Stimulated activated CD8-positive, alpha-beta memory T cell treated with anti-CD3 and anti-CD28 coated beads, Interleukin-4, amount 100 ng/mL, for 4 hours (primary cell): ENCODE data around the gene POTEE.
"Not testable (repeated sequence)": the region's sequence is repeated elsewhere in the genome, so short reads cannot be mapped to it uniquely, and the experiment has no call there.

Source experiments
- DNase-seq, 2 donors: peaks; one replicate each; pipeline ENCODE4 v3.0.0-alpha.2; 2020; ENCODE audit warnings: low read depth in 2 of 2, low spot score in 1 of 2

Gene POTEE

DNA sequence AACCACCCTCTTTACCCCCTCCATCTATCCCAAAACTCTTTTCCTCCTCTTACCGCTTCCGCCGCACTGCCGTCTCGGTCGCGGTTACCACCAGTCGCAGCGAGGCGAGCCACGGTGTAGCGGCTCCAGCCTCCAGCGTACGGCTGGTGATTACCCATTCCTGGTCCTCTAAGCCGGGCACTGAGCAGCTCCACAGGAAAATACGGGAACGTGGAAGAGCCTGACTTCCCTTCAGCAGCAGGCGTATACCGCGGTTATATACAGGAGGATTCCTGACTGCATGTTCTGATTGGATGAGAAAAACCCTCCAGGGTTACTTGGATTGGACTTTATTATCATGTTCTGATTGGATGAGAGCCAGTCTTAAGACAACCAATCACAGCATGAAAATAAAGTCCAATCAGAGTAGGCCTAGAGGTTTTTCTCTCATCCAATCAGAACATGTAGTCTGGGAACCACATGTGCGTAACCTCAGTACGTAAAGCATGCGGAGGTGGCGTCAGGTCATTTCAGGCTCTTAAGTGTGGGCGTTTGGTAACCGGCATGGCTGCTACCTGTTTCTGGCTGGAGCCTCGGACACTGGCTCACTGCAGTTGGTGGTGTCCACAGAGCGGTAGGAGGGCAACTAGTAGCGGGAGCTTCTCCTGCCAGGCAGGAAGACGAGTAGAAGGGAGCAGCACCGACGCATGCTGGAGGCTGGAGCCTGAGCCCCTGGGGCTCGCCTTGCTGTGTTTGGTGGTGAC lies at the start of gene POTEE:
Gene POTEE (plus strand): TSS at position 507 of the 743 bp plus-strand sequence. CDS start 8,867 bp downstream, outside the sequence.
- not testable (repeated sequence) for DNase-seq

DNA sequence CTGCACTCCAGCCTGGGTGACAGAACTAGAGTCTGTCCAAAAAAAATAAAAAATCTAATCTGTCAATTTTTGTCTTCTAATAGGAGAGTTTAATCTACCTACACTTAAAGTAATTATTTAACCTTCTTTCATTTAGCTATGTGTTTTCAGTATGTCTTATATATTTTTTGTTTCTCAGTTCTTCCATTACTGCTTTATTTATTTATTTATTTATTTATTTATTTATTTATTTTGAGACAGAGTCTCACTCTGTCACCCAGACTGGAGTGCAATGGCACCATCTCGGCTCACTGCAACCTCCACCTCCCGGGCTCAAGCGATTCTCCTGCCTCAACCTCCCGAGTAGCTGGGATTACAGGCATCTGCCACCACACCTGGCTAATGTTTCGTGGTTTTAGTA lies 43.8 kb upstream of the POTEE start:
- not testable (repeated sequence) for DNase-seq

DNA sequence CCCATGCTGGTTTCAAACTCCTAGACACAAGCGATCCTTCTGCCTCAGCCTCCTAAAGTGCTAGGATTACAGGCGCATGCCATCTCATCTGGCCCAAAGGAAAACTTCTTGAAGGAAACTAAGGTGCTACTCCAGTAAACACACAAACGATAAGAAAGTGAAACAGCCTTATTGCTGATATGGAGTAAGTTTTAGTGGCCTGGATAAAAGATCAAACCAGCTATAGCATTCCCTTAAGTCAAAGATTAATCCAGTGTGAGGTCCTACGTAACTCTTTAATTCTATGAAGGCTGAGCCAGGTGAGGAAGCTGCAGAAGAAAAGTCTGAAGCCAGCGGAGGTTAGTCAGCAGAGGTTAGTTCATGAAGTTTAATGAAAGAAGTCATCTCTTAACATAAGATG lies 40.8 kb upstream of the POTEE start:
- no peak for DNase-seq

DNA sequence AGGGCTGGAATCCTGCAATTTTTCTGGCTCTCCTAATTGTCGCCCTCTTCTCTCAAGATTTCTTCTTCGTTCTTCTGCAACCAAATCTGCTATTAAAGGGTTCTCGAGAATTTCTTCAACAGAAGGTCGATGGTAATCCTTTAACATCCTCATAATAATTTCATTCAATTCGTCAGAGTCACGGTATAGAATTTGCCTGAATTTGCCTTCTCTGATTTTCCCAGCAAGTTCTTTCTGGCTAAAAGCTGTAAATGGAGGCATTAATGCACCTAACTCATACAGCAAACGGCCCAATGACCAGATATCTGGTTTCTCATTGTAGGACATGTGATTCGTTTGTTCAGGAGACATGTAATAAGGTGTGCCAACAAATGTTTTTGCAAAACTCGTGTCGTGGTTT lies 31.3 kb upstream of the POTEE start:
- DNase-seq, result not testable (repeated sequence)

DNA sequence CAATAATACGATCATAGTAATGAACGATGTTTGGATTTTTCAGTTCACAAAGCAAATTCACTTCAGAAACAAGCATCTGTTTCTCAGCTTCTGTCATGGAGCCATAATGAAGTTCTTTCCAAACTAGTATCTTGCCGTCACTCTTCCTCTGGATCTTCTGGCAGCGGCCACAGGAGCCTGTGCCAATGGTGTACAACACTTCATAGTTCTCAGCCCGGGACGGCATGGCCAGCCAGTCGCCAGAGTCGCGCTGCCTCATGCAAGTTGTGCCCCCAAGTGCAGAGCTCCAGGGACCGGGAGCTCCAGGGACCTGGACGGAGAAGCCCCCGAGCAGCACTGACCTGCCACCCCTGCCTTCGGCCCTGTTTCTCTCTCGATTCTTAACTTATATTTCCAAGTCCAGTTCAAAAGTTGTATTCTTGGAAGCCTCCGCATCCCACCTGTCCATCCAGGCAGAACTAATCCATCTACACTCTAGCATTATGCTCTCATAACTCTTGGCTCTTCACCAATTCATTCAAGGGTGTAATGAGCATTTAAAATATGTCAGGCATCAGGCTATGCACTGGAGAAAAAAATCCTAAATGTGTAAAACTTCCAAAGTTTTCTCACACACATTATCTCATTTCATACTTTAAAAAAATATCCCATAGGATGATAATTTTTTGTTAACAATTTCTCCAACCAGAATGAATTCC lies 30.5 kb upstream of the POTEE start:
- DNase-seq, result not testable (repeated sequence)

DNA sequence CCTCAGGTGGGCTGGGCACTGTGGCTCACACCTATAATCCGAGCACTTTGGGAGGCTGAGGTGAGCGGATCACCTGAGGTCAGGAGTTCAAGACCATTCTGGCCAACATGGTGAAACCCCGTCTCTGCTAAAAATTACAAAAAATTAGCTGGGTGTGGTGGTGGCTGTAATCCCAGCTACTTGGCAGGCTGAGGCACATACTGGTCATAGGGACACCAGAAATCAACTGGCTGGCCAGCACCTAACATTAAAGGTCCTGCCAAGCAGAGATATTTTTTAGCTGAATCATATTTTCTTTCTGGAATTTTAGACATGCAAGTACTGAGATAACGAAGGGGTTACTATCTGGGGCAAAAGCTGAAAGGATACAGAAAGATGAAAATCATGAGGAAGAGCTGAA lies 27.9 kb upstream of the POTEE start:
- not testable (repeated sequence) for DNase-seq

DNA sequence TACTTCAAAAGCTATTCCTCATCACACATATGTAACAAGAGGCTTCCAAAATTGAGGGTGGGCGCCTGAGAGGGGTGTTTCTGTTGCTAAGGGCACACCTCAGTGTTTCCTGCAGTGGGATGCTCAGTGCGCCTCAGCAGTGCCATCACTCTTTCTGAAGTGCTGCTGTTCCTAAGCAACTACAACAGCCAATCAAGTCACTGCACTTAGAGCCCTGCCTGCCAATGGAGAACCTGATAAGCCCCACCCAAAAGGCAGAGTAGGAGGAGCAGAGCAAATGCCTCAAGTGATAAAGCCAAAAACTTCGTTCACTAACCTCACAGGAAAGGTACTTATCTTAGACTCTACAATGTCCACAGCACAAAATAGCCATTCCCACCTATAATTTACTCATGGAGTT lies 15.9 kb upstream of the POTEE start:
- DNase-seq, result not testable (repeated sequence)

DNA sequence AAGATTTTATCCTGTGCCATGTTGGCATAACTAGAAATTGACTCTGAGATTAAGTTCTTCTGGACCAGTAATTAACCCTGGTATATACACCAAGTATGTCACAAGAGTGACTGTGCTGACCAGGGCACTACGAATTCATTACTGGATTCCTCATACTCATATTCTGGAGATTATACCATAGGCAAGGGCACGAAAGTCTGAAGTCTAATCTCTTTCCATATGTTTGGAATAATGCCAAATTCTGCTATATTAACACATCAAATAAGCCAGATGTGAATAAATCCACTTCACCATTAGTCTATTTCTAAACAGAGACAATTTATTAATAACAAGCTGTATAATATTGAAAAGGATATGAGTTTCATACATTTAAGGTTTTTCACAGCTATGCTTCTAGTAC lies 13.2 kb upstream of the POTEE start:
- not testable (repeated sequence) for DNase-seq

DNA sequence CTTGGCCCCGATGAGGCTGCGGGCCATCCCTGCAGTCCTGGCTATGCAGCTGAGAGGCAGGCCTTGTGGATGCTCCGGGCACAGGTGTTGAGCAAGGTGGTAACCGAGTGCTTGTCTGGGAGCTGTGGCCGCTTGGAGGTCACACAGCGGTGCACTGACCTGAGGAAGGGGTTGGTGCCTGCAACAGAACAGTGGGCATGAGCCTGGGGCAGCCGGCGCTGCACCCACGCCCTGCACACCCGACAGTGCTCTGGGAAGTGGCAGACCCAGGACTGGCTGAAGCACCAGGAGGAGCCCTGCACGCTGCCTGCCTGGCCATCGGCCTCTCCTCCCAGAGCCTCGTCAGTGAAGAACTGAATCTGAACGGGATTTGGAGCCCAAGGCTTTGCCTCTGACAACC lies 8.2 kb upstream of the POTEE start:
- no peak for DNase-seq

DNA sequence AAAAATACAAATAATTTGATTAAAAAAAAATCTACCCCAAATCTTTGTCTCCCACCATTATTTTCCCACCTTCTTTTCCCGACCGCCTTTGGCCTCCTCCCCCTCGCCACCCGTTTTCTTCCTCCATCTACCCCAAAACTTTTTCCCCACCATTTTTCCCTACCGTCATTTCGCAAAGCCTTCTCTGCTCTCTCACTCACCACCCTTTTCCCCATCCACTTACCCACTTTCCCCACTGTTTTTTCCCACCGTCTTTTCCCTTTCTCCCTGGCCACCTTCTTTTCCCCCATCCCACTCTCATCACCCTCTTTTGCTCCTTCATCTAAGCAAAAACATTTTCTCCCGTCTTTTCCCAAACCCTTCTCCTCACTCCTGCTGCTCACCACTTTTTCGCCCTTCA lies 1.5 kb upstream of the POTEE start:
- DNase-seq, result not testable (repeated sequence)

DNA sequence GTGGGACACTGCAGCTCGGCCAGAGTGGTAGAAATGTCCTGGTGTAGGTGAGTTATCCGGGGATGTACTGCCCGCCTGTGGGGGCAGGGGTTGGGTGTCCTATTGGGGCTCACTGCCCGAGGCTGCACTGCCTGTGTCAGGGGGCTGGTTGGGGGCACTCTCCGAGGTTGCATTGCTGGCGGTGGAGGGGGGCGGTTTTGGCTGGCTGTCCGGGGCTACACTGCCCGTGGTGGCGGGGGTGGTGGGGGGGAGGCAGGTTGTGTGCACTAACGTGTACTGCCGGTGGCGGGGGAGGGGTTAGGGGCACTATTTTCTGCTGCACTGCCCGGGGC lies 403 bp downstream of the POTEE start:
- DNase-seq, result not testable (repeated sequence)

DNA sequence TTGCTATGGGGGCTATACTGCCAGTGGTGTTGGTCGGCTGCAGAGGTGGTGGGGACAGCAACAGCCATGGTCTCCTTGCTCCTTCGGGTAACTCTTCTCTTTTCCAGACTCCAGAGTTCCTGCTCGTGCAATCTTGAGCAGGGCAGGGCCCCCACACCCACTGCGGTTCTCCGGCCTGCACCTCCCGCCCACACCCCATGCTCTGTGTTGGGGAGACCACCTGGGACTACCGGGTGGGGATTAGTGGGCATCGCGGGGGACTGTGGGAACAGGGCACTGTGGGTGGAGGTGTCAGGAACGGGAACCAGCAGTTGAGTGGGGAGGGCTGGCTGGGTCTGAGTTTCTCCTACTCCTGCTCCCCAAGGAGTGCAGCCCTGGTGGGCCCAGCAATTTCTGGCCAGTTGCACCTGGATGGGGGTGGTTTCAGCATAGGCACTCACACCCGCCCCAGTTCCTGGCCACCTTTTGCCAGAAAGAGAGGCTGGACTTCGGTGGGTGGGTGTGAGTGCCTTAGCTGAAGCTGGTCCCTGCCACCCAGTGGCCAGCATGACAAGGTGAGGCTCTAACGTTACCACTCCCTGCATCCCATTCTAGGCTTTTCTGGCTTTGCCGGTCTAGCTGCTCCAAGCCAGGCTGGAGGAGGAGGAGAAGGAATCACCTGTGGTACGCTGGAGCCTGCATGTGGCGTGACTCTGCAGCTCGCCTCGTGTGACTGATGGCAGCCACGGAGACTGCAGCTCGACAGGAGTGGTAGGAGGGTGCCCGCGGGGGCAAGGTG lies 1.3 kb downstream of the POTEE start:
- DNase-seq, result not testable (repeated sequence)

DNA sequence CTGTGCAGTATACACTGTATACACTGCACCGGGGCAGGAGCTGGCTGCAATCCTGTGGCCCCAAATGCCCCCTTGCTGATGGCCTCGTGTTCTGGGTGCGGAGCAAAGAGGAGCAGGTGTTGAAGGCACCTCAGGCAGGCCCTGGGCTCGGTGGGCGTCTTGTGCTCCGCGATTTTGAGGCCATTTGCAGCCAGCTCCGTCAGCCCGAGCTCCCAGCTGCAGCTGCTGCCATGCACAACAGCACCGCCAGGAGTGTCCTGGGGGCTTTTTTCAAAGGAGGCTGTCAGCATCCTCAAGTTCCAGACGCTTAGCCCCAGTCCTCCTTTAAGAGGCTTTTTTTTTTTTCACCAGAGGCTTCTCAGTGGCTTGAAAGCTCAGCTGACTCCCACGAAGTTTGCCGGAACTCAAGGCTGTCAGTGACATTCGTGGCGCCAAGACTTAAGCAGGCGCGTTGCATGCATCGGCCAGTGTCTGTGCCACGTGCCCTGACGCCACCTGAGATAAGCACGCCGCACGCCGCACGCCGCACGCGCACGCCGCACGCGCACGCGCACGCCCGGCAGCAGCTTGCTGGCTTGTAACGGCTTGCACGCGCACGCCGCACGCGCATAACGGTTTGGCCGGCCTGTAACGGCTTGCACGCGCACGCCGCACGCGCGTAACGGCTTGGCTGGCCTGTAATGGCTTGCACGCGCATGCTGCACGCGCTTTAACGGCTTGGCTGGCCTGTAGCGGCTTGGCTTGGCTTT lies 8.1 kb downstream of the POTEE start:
- not testable (repeated sequence) for DNase-seq

DNA sequence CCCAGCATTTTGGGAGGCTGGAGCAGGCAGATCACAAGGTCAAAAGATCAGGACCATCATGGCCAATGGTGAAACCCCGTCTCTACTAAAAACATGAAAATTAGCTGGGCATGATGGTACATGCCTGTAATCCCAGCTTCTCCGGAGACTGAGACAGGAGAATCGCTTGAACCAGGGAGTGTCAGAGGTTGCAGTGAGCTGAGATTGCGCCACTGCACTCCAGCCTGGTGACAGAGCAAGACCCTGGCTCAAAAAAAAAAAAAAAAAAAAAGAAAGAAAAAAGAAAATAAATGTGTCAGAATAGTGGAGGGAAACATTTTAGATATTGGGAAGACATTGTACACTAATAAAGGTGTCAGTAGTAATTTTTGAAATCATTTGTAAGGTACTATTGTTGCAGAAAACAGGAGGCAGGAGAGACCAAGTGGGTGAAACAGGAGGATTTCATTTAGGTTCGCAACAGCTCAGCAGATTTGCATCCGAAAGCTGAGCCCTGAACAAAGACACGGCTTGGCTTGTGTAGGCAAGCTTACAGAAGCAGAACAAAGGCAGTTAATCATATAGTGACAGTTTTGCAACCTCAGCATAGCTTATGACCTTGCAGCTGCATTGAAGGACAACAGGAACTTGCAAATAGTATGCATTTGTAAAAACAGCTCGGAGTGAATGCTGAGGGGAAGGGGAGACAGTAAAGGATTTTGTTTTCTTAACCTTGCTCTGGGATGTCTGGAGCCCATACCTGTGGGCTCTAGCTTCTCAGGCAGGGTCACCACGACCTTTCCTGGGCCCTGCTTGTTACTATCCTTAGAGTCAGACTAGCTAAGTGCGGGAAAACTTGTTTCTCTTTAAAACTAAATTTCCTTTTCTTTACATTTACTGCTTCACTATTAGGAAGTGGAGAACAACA lies 26.5 kb downstream of the POTEE start:
- DNase-seq, result not testable (repeated sequence)
